Skin of body (tissue), 2 donors: Measurements from ENCODE around the gene ABTB2. TPM values are rescaled to one million over a fixed set of nuclear protein-coding genes. Genes with fewer than 3 reads are reported as not detected.

Experiments used
- DNase-seq: peaks from one replicate; lab custom pipeline; 2025; lab: John Stamatoyannopoulos, UW
- total RNA-seq: library from RNA; depleted of rRNA; stranded (reverse); fragments of >200 nt; gene quantifications from one replicate; pipeline ENCODE4 v1.2.3, GENCODE V29; 2014

ABTB2 gene
- total RNA-seq, 1 donor from 2014 or later = 5.7 TPM

GRCh38 chr11:34363363-34364084 is 5.7 kb upstream of the ABTB2 start:
- no peak for DNase-seq

- DNase-seq = no peak
Measured at GRCh38 chr11:34360046-34360445, 2.2 kb upstream of the ABTB2 start.

DNA sequence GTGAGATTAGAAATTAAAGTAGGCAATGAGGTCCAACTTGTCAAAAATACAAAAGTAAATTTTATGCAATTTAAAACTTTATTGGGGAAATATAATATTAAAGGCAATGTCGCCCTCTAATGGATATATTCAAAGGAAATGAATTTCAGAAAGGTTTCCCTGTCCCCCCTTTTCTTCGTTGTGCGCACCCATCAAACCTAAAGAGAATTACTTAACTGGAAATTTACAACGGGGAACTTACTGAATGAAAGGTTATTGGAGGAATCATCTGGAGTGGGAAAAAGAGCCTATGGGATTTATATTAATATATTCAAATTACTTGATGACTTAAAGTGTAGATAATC is 1.7 kb upstream of the ABTB2 start:
- no peak for DNase-seq

DNA sequence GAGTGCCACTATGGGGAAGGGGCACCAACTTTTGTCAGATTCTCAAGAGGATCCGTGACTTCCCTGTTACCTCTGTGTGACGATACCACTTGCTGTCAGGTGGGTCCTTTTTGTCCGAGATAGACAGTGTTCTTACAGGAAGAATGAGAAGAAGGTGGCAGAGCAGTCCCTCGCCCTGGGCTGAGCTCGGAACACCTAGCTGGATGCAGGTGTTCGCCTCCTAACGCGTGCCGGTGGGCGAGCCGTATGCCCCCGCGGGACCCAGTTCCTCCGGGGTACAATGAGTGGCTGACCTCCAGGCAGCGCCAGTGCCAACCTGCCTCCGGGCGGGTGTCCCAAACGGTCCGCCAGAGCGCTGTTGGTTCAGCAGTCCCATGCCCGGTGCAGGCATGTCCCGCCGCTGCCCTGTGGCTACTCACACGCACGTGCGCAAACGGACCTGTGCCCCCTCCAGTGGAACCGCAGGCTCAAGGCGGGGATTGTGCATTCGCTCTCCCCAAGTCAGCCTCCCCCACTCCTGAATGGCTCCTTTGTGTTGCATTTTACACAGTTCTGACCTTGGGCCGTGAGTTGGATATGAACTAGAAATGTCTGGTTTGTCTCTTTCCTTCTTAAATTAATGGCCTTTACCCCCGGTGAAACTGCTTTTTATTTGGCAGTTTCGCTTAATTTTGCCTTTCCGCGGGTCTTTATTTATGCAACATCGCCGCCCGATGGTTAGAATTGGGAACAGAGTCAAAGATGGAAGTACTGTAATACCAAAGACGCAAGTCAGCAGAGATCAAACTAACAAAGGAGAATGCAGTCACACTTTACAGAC is 1.1 kb upstream of the ABTB2 start:
- DNase-seq = peak; percentile 82

DNA sequence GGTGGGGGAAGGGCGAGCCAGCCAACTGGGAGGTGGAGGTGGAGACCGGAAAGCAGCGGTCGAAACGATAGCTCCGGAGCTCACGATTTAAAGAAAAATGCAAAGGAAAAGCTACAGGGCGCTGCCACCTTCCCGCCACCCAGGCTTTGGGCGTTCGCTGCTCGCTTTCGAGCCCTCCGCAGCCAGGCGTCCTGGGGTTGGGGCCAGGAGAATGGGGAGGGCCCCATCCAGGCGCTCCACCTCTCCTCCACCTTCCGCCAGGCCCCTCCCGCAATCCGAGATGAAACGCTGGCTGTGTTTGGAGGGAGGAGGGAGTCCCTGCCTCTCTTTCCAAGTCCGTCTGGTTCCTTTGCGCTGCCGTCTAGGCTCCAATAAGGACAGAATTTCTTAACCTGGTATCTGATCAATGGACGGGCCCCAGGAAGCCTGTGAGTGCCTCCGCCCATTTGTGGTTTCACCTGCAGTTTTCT is 483 bp upstream of the ABTB2 start:
- DNase-seq = peak; percentile 54

GRCh38 chr11:34356913-34357700 is 703 bp downstream of the ABTB2 start:
- DNase-seq = peak; percentile 12

GRCh38 chr11:34356576-34356912 is 1.3 kb downstream of the ABTB2 start:
- no peak for DNase-seq

GRCh38 chr11:34356130-34356529 is 1.7 kb downstream of the ABTB2 start:
- no peak for DNase-seq

- DNase-seq = no peak
Measured at GRCh38 chr11:34355726-34356125, 2.1 kb downstream of the ABTB2 start.

DNA sequence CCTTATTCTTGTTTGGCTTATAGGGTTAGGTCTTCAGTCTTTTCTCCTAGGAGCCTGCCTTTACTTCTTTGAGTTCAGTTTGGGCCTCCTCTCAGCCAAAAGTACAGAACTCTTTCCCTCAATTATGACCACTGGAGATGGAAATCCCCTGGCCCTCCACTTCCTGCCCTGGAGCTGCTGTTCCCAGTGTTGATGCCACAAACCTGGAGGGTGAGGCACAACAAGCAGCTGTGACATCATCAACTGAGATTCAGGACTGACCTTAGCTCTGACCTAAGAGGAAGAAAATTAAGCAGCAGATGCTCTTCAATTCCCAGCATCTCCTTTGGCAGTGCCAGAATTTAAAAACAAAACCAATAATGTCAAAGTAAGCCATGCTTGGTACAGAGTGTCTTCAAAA is 3.0 kb downstream of the ABTB2 start:
- no peak for DNase-seq

- no peak for DNase-seq
Measured at GRCh38 chr11:34353881-34354280, 3.9 kb downstream of the ABTB2 start.

- no peak for DNase-seq
Measured at GRCh38 chr11:34351687-34352469, 5.9 kb downstream of the ABTB2 start.

- no peak for DNase-seq
Measured at GRCh38 chr11:34351051-34351450, 6.8 kb downstream of the ABTB2 start.

DNA sequence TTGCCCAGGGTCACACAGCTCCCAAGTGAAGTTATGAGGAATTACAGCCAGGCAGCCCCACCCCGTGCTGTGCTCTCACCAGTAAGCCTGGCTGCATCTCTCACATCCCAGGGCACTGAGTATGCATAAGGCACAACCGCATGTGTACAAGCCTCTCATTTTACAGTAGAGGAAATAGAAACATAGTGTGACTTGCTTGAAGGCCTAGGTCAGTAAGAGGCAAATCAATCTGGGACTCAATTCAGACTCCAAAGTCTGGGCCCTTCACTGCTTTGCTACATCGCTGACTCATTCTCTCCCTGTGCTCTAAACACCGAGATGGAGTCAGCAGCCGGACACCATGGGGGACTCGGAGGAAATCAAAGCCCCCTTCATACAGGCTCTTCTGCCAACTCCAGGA is 7.9 kb downstream of the ABTB2 start:
- no peak for DNase-seq

- no peak for DNase-seq
Measured at GRCh38 chr11:34348919-34349318, 8.9 kb downstream of the ABTB2 start.

DNA sequence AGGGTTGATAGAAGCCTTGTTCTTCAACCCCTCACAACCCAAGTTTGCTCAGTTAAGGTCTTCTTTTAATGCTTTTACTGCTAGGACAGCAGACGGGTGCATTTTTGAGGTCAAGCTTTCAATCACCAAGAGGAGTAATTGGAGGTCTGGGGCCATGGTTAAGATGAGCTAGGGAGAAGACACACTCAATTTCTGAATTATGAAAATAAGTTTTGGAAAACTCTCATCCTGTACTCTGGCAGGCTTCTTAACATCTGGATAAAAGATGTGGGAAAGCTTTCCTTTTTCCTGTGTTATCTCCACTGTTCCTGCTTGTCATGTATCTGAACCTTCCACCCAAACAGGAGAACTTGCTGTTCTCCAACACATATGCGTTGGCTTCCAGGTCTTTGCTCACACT is 9.7 kb downstream of the ABTB2 start:
- DNase-seq = peak; percentile 30

- peak; percentile 32 for DNase-seq
Measured at GRCh38 chr11:34346551-34346950, 11.3 kb downstream of the ABTB2 start.

- DNase-seq = peak; percentile 54
Measured at GRCh38 chr11:34345991-34346480, 11.8 kb downstream of the ABTB2 start.

- no peak for DNase-seq
Measured at GRCh38 chr11:34345540-34345876, 12.3 kb downstream of the ABTB2 start.

GRCh38 chr11:34344768-34345539 is 12.9 kb downstream of the ABTB2 start:
- no peak for DNase-seq

GRCh38 chr11:34344410-34344767 is 13.4 kb downstream of the ABTB2 start:
- no peak for DNase-seq
